C4-2B (cell line): ENCODE data around the gene GSTO1.

Source experiments
- CTCF ChIP-seq: fragments of 450-650 bp; conservative IDR thresholded peaks from 2 replicates; pipeline ENCODE4 v1.5.1; 2017; ENCODE audit warnings: mild to moderate bottlenecking
- ZFX ChIP-seq: fragments of 450-650 bp; IDR thresholded peaks from 2 replicates; pipeline ENCODE4 v1.6.1; 2017

DNA sequence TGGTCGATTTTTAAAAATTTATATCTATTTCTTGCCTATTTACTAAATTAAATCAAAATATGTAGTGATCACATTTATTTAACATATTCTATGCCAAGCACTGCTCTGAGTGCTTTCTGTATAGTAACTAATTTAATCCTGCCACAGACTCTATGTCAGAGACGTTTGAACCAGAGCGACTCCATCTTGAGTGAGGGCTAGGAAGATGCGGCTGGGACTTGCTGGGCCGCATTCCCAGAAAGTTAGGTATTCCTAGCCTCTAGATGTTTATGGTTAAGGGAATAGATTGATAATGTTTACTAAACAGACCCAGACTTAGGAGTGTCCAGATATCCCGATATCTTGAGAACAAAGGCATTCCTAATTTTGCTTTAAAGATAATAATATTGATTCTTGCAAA lies 3.2 kb upstream of the GSTO1 start:
- TF ChIP-seq CTCF: no peak
- TF ChIP-seq ZFX: no peak
